GM12801 (cell line): ENCODE results near the gene LHX4.

ENCODE experiments used
- TF ChIP-seq, protein P1 (sequence below): IDR thresholded peaks from one replicate; pipeline ENCODE4 v1.5.1; 2011; ENCODE audit warnings: control low read depth; ENCODE audit not compliant: insufficient read length; ENCODE audit errors: extremely low read depth

The LHX4 gene

GRCh38 chr1:180282401-180283044, 52.5 kb downstream of the LHX4 start:
- TF ChIP-seq, protein P1, sequence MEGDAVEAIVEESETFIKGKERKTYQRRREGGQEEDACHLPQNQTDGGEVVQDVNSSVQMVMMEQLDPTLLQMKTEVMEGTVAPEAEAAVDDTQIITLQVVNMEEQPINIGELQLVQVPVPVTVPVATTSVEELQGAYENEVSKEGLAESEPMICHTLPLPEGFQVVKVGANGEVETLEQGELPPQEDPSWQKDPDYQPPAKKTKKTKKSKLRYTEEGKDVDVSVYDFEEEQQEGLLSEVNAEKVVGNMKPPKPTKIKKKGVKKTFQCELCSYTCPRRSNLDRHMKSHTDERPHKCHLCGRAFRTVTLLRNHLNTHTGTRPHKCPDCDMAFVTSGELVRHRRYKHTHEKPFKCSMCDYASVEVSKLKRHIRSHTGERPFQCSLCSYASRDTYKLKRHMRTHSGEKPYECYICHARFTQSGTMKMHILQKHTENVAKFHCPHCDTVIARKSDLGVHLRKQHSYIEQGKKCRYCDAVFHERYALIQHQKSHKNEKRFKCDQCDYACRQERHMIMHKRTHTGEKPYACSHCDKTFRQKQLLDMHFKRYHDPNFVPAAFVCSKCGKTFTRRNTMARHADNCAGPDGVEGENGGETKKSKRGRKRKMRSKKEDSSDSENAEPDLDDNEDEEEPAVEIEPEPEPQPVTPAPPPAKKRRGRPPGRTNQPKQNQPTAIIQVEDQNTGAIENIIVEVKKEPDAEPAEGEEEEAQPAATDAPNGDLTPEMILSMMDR: no peak

DNA sequence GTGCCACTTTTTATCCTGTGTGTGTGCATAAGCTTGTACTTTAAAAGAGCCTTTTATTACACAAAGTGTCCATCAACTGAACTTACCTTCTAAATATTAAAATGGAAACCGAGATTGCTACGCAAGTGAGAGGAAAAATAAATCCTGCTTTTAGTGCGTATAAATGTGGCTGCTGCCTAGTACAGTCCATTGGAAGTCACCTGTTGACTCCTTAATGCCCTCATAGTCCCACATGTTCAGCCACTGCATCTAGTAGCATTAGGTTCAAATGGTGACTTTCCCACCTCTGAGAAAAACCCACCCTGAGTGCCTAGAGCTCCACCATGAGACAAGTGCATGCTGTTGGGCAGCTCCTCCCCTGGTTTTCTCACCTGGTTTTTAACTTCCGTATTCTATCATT, 53.0 kb downstream of the LHX4 start:
- TF ChIP-seq, protein P1: no peak

DNA sequence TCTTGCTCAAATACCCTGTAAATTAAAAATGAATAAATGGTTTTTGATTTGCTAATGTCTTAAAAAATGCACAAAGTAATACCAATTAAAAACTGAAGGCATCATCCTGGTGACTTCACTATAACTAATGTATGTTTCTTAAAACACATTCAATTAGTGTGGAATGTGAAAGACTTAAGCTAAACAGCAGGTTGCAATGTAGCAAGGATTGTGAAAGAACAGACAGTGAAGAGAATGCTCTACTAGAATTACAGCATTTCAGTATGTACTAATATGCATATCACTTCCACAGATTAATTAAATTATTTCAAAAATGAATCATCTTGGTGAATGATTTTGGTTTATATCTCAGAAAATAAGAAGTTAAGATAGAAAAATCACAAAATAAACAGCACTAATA, 56.4 kb downstream of the LHX4 start:
- TF ChIP-seq, protein P1: no peak

DNA sequence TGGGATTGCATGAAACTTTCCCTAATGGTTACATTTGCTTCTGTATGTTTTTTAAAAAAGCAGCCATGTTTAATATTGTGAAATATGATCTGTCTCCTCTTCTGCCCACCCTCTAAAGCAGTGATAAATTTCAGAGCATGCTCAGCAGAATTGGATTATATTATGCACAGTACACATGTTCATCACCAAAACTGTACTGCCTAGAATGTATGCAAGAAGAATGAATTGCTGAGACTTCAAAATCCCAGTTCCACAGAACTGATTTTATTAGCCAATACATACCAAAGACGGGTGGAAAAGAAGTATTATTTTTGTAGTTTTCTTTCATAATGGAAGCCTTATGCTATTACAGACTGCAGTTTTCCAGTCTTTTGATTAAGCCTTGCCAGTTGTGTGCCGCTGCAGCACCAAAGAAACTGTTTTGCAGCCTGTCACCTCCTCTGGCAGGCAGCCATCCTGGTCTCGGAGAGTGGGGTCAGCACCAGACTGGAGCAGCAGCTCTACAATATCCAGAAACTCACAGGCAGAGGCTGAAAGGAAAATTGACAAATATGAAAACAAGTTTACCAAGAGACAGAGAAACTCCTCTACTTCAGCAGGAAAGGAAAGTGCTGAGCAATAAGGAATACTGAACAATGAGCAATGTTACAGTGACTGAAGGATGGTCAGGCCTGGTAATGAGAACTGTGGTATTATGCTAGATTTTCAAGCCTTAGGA, 58.1 kb downstream of the LHX4 start:
- TF ChIP-seq, protein P1: no peak

DNA sequence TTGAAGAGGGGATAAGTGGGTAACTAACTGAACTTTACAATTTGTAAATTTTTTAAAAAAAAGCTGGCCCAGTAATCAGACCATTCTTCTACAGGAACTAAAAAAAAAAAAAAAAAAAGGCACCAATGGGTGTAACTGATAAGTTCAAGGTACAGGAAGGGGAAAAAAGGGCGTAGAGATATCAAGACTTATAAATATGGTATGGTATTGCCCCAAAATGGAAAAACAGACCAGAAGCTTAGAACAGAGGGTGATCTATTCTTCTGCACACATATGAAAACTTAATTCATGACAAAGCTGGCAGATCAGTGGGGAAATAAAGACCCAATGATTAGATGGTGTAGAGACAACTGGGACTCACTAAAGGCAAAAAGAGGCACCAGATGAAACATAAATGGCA, 58.9 kb downstream of the LHX4 start:
- TF ChIP-seq, protein P1: no peak

- TF ChIP-seq, protein P1: no peak
These were observed 60.4 kb downstream of the LHX4 start for GRCh38 chr1:180290265-180291001.

- TF ChIP-seq, protein P1: no peak
These were observed 60.9 kb downstream of the LHX4 start for GRCh38 chr1:180291004-180291403.
